HG02970 (cell line): ENCODE measurements around the gene KDM2B.
A peak's percentile ranks its signal among the peaks of the same experiment; 100 is the strongest.

ENCODE experiments used
- ATAC-seq: cut with Tn5 transposase; IDR thresholded peaks from one replicate; pipeline ENCODE4 v1.9.1; 2021; ENCODE audit warnings: mild to moderate bottlenecking, moderate library complexity, moderate number of reproducible peaks; ENCODE audit not compliant: unreplicated experiment, low FRiP score

Gene KDM2B

DNA sequence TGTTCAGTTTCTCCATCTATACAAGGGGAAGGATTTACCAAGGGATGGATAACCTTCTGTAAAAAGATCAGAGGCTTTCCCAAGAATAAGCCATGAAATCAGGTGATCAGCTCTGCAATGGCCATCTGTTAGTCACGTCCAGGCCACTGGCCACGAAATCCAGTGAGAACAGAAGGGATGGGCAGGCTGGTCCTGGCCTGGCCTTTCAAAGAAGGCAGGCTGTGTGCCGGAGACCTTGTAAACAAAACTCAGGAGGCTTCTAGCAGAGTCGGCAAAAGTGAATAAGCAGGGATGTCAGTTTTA is 112.4 kb downstream of the KDM2B start:
- no peak for ATAC-seq

DNA sequence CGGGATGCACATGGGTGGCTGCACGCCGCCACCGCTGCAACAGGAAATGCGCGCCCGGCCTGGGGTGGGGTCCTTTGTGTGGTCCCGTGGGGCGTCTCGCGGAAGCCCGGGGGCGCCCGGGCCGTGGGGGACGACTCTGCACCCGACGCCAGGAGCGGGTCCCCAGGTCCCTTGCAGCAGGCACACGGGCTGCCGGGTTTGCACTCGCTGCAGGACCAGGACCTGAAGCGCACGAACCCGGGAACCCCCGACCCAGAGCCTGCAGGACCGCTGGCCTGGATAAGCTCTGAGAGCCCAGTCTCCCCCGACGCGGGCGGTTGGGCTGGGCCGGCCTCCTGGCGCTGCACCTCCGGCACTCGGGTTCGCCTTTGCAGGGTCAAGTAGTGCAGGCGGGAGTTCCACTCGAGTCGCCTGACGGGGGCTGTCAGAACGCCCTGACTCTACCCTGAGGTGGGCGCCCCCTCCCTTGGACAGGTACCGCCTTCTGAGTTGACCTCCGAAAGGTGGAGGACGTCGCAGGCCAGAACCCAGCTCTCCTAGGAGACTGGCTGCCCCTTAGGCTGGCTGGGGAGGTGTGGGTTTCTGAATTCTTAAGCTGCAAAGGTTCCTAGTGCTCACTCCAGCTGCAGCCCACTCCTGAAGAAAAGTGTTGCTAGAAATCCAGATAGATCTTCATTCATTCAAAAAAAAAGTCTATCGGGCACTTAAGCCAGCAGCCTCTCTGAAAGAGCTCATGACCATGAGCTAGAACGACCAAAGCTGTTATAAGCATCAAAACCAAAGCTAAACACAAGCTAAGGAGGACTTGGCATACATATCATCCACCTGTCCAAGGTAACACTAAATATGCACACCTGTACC is 113.0 kb downstream of the KDM2B start:
- ATAC-seq: no peak

DNA sequence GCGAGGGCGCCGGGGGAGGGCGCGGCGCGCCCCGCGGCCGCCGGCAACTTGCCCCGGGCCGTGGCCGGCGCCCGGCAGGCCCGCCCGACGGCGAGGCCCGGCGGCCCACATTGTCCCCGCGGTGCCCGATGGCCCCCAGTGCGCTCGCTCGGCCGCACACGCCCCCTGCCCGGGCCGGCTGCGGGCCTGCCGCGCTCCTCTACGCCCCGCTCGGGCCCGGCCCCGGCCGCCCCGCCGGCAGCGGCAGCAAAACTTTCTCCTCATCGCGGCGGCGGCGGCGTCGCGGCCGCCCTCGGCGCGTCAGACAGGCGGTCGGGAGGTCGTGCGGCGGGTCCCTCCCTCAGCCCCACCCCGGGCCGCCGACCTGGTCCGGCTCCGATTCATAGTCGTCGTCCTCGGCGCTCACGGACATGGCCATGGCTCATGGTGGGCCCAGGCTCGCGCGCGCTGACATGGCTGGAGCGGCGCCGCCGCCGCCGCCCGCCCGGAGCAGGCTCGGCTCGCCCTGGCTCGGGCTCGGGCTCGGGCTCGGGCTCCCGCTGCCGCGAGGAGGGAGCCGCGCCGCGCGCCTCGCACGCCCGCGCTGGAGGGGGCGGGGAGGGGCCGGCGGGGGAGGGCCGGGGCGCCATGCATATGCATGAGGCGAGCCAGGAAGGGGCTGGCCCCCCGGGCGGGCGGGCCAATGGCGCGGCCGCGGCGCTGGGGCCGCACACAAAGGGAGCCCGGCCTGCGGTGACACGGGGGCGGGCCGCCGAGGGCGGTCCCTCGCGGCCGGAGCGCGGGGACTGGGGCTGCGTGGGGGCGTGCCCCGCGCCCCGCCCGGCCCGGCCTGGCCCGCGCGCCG is 113.8 kb downstream of the KDM2B start:
- peak; percentile 79 for ATAC-seq

DNA sequence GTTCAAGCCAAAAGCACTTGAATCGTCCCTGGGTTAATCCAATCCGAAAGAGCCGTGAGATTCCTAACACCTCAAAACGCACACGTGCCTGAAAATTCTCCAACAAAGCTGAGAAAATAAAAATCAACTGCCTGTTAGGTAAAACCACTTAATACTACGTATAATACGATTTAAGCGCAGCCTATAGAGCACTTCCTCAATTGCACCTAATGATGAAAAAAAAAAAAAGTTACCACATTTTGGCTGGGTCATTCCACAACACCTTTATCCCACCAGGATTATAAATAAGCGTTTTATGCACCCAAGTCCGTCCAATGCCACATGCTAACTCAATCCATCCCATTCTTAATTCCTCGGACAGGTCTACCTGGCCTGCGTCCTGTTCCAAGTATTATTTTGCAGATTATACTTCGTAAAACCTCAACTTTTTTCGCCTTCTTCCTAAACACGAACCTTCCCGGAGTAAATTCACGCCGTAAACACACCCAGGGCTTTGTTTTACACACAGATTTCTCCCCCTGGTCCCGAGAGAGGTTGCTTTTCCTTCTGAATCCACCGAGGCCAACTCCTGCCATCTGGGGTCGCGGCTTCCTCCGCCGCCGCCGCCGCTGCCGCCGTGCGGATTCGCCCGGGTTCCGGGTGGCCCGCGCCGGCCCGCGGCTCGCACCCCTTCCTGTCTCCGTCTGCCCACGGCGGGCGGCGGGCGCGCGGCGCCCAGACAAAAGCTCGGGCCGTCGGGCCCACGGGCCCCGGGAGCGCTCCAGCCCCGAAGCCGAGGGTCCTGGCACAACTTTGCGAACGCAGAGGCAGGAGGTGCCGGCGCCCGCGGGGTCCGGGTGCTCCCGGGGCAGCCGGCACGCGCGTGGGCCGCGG is 114.7 kb downstream of the KDM2B start:
- peak; percentile 11 for ATAC-seq

DNA sequence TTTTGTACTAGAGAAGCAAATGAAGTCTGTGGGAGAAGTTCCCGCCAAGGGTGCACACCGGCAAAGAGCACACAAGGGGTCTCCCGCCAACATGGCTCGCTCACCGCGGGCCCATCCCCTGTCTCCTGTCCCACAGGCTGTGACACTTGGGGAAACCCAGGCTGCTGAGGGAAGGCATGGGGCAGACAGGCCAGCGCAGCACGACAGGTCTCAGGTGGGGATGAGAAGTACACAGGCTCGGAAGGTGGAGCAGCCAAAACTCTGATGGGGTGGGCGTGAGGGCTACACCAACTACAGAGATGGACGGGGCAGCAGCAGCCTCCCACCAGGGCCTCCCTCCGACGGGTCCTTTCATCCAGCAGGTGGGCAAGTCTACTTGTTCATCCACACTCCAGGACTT is 116.5 kb downstream of the KDM2B start:
- ATAC-seq: no peak

DNA sequence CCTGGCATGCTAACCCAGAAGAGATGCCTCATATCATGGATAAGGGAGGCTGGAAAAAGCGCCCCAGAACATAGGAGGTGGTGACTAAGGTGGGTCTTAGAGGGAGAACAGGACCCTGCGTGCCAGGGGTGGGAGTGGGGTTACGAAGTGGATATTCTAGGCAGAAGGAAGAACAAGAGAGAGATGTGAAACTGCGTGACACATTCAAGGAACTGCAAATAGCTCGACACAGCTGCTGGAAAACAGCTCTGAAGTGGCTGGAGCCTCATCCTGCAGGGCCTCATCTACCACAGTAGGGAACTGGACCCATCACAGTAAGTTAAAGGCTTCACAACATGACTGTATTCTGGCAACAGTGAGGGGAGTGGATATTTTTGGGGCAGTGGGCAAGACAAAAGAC is 119.8 kb downstream of the KDM2B start:
- no peak for ATAC-seq

DNA sequence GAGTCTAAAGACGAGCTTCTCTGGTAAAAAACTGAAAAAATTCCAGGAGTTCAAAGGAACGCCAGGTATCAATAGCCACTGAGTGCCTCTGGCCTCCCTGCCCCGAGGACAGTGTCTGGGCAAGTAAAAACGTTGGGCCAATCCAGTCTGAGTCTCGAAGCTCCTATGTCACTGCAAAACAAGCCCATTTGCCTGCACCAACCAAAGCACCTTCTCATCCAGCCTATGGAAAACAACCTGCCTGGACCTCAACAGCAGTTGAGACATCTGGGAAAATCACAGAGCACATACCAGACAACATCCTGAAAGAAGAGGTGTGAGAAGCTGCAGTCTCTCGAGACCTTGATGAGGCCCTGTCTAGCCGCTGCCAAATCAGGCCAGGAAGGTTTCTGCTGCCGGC is 124.3 kb downstream of the KDM2B start:
- no peak for ATAC-seq

DNA sequence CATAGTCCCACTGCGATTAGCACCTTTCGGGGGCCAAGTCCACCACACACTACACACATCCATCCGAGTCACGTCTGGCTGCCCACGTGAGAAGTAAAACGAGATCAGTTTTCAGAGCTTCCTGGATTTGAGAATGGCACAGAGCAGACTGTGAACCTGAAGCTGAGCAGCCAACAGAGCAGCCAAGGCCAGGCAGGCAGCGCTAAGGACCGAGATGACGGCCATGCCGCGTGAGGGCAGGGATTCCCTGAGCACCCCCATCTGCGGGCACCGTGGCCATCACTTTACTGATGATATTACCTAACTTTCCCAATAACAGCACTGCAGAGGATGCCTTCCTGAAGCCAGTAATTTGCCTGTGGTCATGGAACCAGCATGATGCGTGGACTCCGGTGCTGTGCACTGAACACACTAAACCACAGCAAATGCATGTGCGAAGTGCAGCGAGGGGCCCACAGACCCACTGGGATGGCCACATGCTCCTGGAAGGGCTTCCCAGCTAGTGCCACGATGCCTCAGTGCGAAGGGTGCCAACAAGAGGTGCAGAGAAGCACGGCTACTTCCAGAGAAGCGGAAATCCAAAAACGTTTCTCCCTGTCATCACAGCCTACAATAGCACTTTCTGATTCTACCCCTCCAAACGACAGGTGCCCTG is 124.9 kb downstream of the KDM2B start:
- no peak for ATAC-seq

DNA sequence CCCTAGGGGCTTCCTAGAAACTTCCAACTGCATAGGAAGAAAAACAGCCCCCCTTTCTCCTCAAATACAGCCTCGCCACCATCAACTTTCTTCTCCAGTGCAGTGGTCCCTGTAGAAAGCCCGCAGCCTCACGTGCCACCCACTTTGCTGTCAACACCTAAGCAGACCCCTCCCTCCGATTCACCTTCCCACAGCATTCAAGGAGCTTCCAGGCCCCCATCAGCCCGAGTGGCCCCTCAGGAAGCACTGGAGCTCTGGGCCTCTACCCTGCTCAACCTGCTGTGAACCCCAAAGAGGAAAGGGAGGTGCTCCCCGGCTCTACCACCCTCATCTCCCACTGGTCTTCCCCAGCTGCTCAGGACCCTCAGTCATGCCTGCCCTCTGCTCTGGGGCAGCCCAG is 125.9 kb downstream of the KDM2B start:
- ATAC-seq: no peak

DNA sequence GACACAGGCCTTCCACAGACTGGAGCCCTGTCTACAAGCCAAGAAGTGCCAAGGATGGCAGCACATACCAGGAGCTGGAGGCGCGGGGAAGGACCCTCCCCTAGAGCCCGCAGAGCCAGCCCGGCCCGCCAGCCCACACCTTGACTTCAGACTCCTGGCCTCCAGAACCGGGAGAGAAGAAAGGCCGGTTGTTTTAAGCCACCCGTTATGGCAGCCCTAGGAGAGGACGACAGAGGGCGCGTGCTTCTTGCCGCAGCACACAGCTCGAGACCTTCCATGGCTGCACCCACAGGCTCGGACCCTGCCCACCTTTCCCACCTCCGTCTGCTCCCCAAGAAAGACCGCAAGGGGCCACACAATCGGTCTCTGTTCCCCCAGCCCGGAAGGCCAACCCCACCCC is 127.2 kb downstream of the KDM2B start:
- no peak for ATAC-seq

DNA sequence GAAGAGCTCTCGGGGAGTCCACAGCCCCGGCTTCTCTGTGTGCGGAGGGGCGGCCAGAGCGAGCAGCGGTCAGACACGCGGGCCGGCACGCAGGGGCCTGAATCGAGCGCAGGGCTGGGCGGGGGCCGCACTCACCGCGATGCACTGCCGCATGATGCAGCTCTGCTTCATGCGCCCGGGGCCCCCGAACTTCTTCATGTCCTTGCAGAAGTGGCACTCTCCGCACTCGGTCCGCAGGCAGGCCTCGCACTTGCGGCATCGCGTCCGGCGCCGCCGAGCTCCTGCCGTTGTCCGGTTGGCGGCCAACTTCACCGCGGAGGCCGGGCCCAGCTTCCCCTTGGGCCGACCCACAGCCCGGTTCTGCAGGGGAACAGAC is 127.8 kb downstream of the KDM2B start:
- ATAC-seq: no peak

DNA sequence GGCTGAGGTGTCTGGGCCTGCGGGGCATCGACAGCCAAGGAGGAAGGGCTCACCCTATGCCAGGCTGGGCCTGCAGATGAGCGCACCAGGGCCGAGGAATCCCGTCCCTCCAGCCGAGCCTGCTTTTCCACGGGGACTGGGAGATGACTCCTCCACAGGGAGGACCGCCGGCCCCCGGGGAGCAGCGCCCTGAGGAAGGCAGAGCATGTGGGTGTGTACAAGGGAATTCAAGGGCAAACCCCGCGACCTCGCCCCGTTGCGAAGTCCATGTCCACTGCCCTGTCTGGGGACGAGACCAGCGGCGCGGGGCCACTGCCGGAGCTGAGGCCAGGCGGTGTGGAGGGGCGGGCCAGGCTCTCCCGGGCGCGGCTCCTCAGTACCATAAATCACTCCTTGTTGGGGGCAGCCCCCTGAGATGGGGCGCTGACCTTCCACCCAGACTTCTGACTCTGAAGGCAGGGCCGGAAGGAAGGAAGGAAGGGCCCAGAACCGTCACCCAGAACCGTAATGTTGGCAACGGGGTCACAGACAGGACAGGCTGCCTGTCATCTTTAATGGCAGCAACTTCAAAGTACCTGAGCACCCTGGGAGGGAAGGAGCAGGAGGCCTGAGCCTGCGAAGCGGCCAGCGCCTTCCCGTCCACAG is 128.4 kb downstream of the KDM2B start:
- no peak for ATAC-seq

DNA sequence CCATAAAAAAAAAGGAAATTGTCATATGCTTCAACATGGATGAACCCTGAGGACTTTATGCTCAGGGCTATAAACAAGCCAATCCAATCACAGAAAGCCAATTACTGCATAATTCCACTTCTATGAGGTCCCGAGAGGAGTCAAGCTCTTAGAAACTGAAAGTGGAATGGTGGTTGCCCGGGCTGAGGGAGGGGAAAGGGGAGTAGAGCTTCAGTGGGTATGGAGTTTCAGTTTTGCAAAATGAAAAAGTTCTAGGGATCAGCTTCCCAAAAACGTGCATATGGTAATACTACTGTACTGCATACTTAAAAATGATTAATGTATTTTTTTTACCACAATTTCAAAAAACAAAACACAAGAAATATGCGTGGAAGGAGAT is 128.9 kb downstream of the KDM2B start:
- ATAC-seq: no peak

DNA sequence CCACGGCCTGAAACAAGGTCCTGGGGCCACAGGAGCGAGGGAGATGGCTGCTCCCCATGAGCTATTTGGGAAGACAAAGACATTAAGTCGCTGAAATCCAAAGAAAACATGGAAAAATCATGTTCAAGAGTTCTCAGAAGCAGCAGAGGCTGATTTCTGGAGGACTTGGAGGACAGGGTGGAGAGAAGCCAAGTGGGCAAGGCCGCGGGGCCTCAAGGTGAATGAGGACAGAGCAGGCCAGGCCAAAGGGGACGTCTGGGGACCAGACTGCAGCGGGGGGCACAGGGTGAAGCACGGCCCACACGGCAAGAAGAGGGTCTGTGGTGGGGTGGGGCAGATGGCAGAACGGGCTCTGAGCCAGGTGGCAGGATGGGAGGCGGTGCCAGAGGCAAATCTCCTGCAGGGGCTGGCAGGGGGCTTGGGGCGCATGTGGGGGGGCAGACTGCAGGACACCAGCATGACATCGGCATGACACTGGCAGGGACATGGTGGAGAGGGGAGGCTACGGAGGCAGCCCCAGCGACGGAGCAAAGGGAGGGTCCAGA is 132.0 kb downstream of the KDM2B start:
- no peak for ATAC-seq

DNA sequence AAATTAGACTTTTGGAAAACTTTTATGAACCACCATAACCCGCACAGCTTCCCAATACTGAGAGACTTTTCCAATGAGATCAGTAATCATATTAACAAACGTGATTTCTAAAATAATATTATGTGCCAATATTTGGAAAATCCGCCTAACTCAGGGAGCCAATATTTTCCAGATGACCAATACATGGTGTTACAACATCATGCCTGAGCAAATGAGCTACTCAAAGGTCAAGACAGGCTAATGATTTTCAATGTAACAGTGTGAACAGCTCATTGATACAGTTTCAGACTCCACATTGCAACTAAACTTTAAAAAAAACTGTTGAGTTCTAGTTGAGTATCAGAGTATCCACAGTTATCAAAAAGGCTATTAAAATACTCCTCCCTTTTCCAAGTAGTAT is 134.1 kb downstream of the KDM2B start:
- ATAC-seq: no peak

DNA sequence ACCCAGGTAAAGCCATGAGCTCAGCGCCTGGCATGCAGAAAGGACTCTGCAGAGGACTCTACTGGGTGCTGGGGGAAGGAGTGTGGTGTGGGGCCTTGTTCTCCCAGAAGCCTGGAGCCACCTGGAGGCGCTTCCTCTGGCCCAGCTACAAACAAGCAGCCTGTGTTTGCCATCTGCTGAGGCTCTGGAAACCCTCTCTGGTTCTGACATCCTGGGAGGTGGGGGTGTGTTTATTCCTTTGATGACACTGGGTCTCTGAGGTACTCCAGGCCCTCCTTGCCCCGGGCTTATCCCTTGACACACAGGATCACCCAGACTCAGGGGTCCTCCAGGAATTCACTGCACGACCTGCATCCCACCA is 136.0 kb downstream of the KDM2B start:
- no peak for ATAC-seq

DNA sequence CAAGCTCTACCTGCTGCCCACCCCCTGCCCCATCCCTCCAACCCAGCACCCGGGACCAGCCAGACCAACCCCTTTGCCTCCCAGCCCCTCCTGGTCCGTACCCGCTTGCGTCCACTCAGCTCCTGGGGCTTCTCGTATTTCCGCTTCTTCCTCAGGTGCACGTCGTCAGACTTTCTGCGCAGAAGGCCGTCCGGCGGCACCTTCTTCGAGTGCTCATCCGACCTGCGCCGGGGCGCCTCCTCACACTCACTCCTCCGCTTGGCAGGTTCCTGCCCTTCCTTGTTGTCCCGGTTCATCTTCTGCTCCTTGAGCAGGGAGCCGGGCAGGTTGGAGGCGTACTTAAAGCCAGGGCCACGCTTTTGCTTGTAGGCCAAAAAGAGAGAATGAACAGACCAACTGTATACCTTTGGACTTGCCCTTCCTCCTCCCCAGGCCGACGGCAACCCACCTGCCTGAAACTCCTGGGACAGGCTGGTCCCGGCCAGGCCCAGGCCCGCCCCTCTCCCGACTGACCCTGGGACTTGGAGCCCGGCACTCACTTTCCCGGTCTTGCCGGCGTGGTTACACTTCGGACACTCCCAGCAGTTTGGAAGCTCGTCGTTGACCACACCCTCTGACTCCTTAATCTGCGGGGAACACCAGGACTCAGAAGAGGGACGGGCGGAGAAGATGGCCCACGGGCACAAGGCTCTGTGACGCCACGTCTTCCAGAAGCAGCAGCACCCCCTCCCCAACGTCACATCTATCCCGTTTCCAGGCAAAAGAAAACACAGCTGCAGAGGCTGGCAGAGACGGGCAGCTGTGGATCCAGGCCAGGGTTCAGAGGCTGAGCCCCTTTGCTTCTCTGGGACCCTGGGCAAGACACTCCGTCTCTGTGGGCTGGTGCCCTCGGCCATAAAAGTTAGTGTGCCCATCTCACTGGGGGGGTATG is 136.6 kb downstream of the KDM2B start:
- no peak for ATAC-seq

DNA sequence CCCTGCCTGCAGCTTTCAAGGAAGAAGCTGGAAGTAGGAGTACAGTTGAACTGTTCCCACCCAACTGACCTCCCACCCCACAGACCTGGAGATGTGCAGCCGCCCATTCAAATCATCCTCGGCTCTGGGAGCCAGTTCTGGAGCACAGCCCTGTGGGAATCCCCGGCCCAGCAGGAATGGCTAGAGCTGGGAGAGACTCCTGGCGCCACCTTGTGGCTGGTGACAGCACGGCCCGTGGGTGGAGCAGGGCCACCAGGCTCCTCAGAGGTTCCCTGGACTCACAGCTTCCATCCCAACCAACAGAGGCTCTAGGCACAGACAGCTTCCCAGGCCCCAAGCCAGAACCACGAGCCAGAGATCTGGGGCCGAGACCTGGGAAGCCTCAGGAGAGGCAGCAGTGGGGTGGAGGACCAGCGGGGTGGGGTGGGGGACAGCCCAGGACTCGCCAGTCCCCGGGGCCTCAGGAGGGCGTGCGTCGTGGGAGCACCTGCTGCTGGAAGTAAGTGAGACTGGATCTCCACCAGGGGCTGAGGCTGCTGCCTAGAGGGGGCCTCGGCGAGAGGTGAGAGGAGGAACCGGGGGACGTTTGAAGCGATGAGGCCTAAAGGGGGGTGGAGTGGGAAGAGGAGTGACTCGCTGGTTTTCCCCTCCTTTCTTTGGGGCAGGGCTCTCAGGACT is 137.5 kb downstream of the KDM2B start:
- ATAC-seq: no peak
